Neural cell (in vitro differentiated cells): ENCODE data around the gene EVPL.

Source experiments
- CTCF ChIP-seq: fragments of 450-650 bp; IDR thresholded peaks from 2 replicates; pipeline ENCODE4 v1.5.1; 2014; ENCODE audit warnings: antibody characterized with exemption, mild to moderate bottlenecking, moderate library complexity; ENCODE audit not compliant: poor library complexity, severe bottlenecking
- EP300 ChIP-seq: fragments of 450-650 bp; conservative IDR thresholded peaks from 2 replicates; pipeline ENCODE4 v1.6.1; 2014; ENCODE audit warnings: antibody characterized with exemption, mild to moderate bottlenecking, moderate library complexity; ENCODE audit not compliant: poor library complexity, severe bottlenecking
- RAD21 ChIP-seq: fragments of 450-650 bp; conservative IDR thresholded peaks from 2 replicates; pipeline ENCODE4 v1.6.1; 2014; ENCODE audit warnings: antibody characterized with exemption, mild to moderate bottlenecking, moderate library complexity

GRCh38 chr17:76049239-76049638, 22.1 kb upstream of the EVPL start:
- TF ChIP-seq CTCF, result no peak
- no peak for TF ChIP-seq RAD21
- no peak for TF ChIP-seq EP300
